A549 (cell line): ENCODE results near the gene GPC1. TPM values are rescaled to one million over a fixed set of nuclear protein-coding genes. Genes with fewer than 3 reads are reported as not detected.

ENCODE experiments used
- ATAC-seq, 2 experiments: fragments of 200-7000 bp in 1 of 2; fragments of >200 bp in 1 of 2; cut with Nextera tagmentation in 1 of 2; cut with Tn5 transposase in 1 of 2; 3 replicates each; pipeline versions ENCODE4 v1.8.0 to v1.9.1; 2018 to 2020; ENCODE audit warnings: mild to moderate bottlenecking in 1 of 2, moderate library complexity in 1 of 2
- CTCF ChIA-PET: fragments of 300-600 bp; sonication (Branson Sonifier 250); formaldehyde crosslinking; extraction: SDS; loops from one replicate; lab custom pipeline; 2021; ENCODE audit warnings: antibody characterized with exemption, inconsistent platforms; lab: Yijun Ruan, JAX
- POLR2A ChIA-PET: fragments of 350-600 bp; formaldehyde crosslinking; extraction: SDS; loops from one replicate; lab custom pipeline; 2021; ENCODE audit warnings: antibody characterized with exemption, inconsistent platforms; lab: Yijun Ruan, JAX
- DNase-seq, 2 experiments: peaks; one replicate each; pipeline versions ENCODE4 v3.0.0 to v3.0.0-alpha.2; 2011 to 2016; ENCODE audit warnings: low read depth in 1 of 2, low spot score in 1 of 2
- FAIRE-seq: peaks from 2 replicates; lab custom pipeline; 2011; peaks lifted over from hg19 to GRCh38; lab: Jason Lieb, UNC
- H3K27ac ChIP-seq, 2 experiments: fragments of >200 bp; sonication (Bioruptor Twin); formaldehyde crosslinking; 3 replicates each; pipeline ENCODE4 v1.5.1; 2016 to 2017
- H3K4me1 ChIP-seq: fragments of >200 bp; sonication (Bioruptor Twin); formaldehyde crosslinking; 3 replicates; pipeline ENCODE4 v1.6.1; 2016
- H3K4me2 ChIP-seq: fragments of >200 bp; sonication (Bioruptor Twin); formaldehyde crosslinking; 3 replicates; pipeline ENCODE4 v1.6.1; 2016
- H3K4me3 ChIP-seq: fragments of >200 bp; sonication (Bioruptor Twin); formaldehyde crosslinking; 3 replicates; pipeline ENCODE4 v1.5.1; 2016
- H3K9me3 ChIP-seq: fragments of >200 bp; sonication (Bioruptor Twin); formaldehyde crosslinking; 3 replicates; pipeline ENCODE4 v1.6.1; 2016
- CBX2 ChIP-seq: fragments of 200-600 bp; sonication (generic); IDR thresholded peaks from 2 replicates; pipeline ENCODE4 v1.6.1; 2016; ENCODE audit warnings: low read depth, mild to moderate bottlenecking, borderline replicate concordance
- CEBPB ChIP-seq, 2 experiments: fragments of >200 bp in 1 of 2; sonication (Bioruptor Twin) in 1 of 2; formaldehyde crosslinking in 1 of 2; IDR thresholded peaks; 2 replicates each; pipeline ENCODE4 v1.6.1; 2012 to 2016
- ESRRA ChIP-seq: fragments of 150-350 bp; IDR thresholded peaks from 2 replicates; pipeline ENCODE4 v1.6.1; 2014; ENCODE audit warnings: mild to moderate bottlenecking, low read length, borderline replicate concordance
- HDAC2 ChIP-seq: fragments of 200-600 bp; sonication (generic); IDR thresholded peaks from 2 replicates; pipeline ENCODE4 v1.6.1; 2016
- HMGXB4 ChIP-seq: fragments of 250-450 bp; sonication (Bioruptor Pico); IDR thresholded peaks from 2 replicates; pipeline ENCODE4 v1.5.0; 2021; ENCODE audit warnings: mild to moderate bottlenecking, moderate library complexity, borderline replicate concordance
- HOXB5 ChIP-seq: fragments of 250-450 bp; sonication (Bioruptor Pico); IDR thresholded peaks from 2 replicates; pipeline ENCODE4 v1.5.0; 2020; ENCODE audit warnings: mild to moderate bottlenecking, moderate library complexity
- JUN ChIP-seq, 2 experiments: fragments of >200 bp; sonication (Bioruptor Twin); formaldehyde crosslinking; IDR thresholded peaks; 2 replicates in 1 of 2; 3 replicates in 1 of 2; pipeline ENCODE4 v1.6.1; 2016 to 2017
- KDM5A ChIP-seq: fragments of 200-600 bp; sonication (generic); IDR thresholded peaks from 2 replicates; pipeline ENCODE4 v1.6.1; 2016; ENCODE audit warnings: antibody characterized with exemption, mild to moderate bottlenecking
- MAFK ChIP-seq: fragments of 450-650 bp; IDR thresholded peaks from 2 replicates; pipeline ENCODE4 v1.6.1; 2014; ENCODE audit not compliant: partially characterized antibody
- NFE2L2 ChIP-seq: fragments of 150-350 bp; conservative IDR thresholded peaks from 2 replicates; pipeline ENCODE4 v1.6.1; 2014; ENCODE audit warnings: low read length
- REST ChIP-seq: fragments of 200-600 bp; sonication (generic); IDR thresholded peaks from 2 replicates; pipeline ENCODE4 v1.6.1; 2016; ENCODE audit warnings: antibody characterized with exemption, mild to moderate bottlenecking, moderate library complexity
- RNF2 ChIP-seq: fragments of 200-600 bp; sonication (generic); IDR thresholded peaks from 2 replicates; pipeline ENCODE4 v1.6.1; 2016; ENCODE audit warnings: low read depth, mild to moderate bottlenecking, antibody characterized with exemption, moderate library complexity, borderline replicate concordance
- SREBF2 ChIP-seq: fragments of 450-650 bp; IDR thresholded peaks from 2 replicates; pipeline ENCODE4 v1.6.1; 2014; ENCODE audit warnings: mild to moderate bottlenecking, moderate library complexity
- ZSCAN20 ChIP-seq: fragments of 250-450 bp; sonication (Bioruptor Pico); IDR thresholded peaks from 2 replicates; pipeline ENCODE4 v1.8.0; 2022; ENCODE audit warnings: mild to moderate bottlenecking, moderate library complexity
- WGBS: methylation state at CpG from one replicate; pipeline ENCODE4 v1.1.6; 2017; ENCODE audit errors: missing lambda C conversion rate; 5-methylcytosine and 5-hydroxymethylcytosine counted together
- polyA plus RNA-seq, 4 experiments: library from polyadenylated mRNA; depleted of rRNA in 3 of 4; stranded (reverse); fragments of >200 nt; fragmentation: RNase III in 1 of 4; extraction: RNeasy Plus Mini Kit Qiagen cat#74134 plus additional on column Dnase treatment in 1 of 4; gene quantifications; 2 replicates in 3 of 4; 3 replicates in 1 of 4; pipeline ENCODE4 v1.2.3, GENCODE V29; 2011 to 2017
- TF ChIP-seq, protein P1 (sequence below): fragments of >200 bp; sonication (Bioruptor Twin); formaldehyde crosslinking; IDR thresholded peaks from 2 replicates; pipeline ENCODE4 v1.6.1; 2016
- TF ChIP-seq, protein P2 (sequence below): IDR thresholded peaks from 2 replicates; pipeline ENCODE4 v1.6.1; 2012

GPC1 gene
- polyA plus RNA-seq, 2 of the 4 experiments (the other 2 are of a cell fraction), result 19.8 to 97.7 TPM

GRCh38 chr2:240458044-240458899 is 22.8 kb downstream of the GPC1 start (continued):
- TF ChIP-seq JUN (IDR thresholded peaks at IDR 0.05), result no peak

GRCh38 chr2:240458900-240459391 is 23.5 kb downstream of the GPC1 start:
- Histone ChIP-seq H3K27ac (no peak overlapping the region), H3K9me3 (no peaks in the 10 kb centered on the region), H3K4me2 (no peak overlapping the region), H3K4me1 (peaks cover 38% of the 10 kb centered on the region), H3K4me3 (no peak overlapping the region)
- ATAC-seq (no peak), FAIRE-seq (no peak), DNase-seq (no peak)
- POLR2A ChIA-PET, result interaction anchor here (0.8 kb wide), 1 partner anchor 10 kb away, joined by 3 read pairs; no protein-coding TSS in a partner anchor
- 100% methylated on average over 1 of the region's 18 CpGs for WGBS
- CTCF ChIA-PET, result interaction anchor here (1.2 kb wide), 1 partner anchor 8 kb away, joined by 3 read pairs; no protein-coding TSS in a partner anchor
- TF ChIP-seq KDM5A, result no peak
- no peak for TF ChIP-seq NFE2L2
- no peak for TF ChIP-seq HDAC2
- TF ChIP-seq CEBPB (IDR thresholded peaks at IDR 0.05), result no peak

GRCh38 chr2:240459401-240460252 is 24.2 kb downstream of the GPC1 start:
- peaks cover 31% of the 10 kb centered on the region for H3K4me1 ChIP-seq

GRCh38 chr2:240460253-240460711 is 24.8 kb downstream of the GPC1 start:
- TF ChIP-seq MAFK (no peak), RNF2 (no peak)
- TF ChIP-seq, protein P1, sequence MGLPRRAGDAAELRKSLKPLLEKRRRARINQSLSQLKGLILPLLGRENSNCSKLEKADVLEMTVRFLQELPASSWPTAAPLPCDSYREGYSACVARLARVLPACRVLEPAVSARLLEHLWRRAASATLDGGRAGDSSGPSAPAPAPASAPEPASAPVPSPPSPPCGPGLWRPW, result no peak
- FAIRE-seq, result no peak
- CTCF ChIA-PET, result interaction anchor here (0.6 to 1.7 kb wide), 3 partner anchors 117 to 717 kb away, joined by 3 to 4 read pairs (median 3); no protein-coding TSS in a partner anchor
- Histone ChIP-seq H3K27ac (no peak overlapping the region), H3K4me3 (no peak overlapping the region), H3K9me3 (no peaks in the 10 kb centered on the region), H3K4me2 (no peak overlapping the region), H3K4me1 (peaks cover 24% of the 10 kb centered on the region)
- no peak for ATAC-seq
- no peak for DNase-seq
- WGBS, result 97% methylated on average over 10 of the region's 16 CpGs
- POLR2A ChIA-PET, result no interaction called here

More at GRCh38 chr2:240459401-240460252, 24.2 kb downstream of the GPC1 start:
- Histone ChIP-seq H3K4me2 (no peak overlapping the region), H3K4me3 (no peak overlapping the region), H3K27ac (no peak overlapping the region), H3K9me3 (no peaks in the 10 kb centered on the region)
- FAIRE-seq, result no peak
- no peak for DNase-seq
- ChIA-PET CTCF (interaction anchor here (0.6 to 1.2 kb wide), 3 partner anchors 9 to 717 kb away, joined by 3 read pairs; no protein-coding TSS in a partner anchor), POLR2A (interaction anchor here (0.8 kb wide), 1 partner anchor 9 kb away, joined by 3 read pairs; no protein-coding TSS in a partner anchor)
- WGBS, result 80% methylated on average over 19 of the region's 23 CpGs
- peak in 1 of 2 experiments; percentile 9; a peak in 2 of 6 replicates for ATAC-seq
- no peak for TF ChIP-seq ESRRA
- TF ChIP-seq, protein P2, sequence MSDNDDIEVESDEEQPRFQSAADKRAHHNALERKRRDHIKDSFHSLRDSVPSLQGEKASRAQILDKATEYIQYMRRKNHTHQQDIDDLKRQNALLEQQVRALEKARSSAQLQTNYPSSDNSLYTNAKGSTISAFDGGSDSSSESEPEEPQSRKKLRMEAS, result no peak
- no peak for TF ChIP-seq ZSCAN20

- Histone ChIP-seq H3K4me3 (no peak overlapping the region), H3K4me2 (no peak overlapping the region), H3K27ac (no peak overlapping the region), H3K4me1 (peaks cover 19% of the 10 kb centered on the region), H3K9me3 (no peaks in the 10 kb centered on the region)
- DNase-seq, result no peak
- peak in 1 of 2 experiments; percentile 18; a peak in 3 of 6 replicates for ATAC-seq
- no peak for FAIRE-seq
- POLR2A ChIA-PET, result no interaction called here
- CTCF ChIA-PET, result interaction anchor here (1.2 to 1.7 kb wide), 2 partner anchors 117 to 228 kb away, joined by 3 to 4 read pairs; no protein-coding TSS in a partner anchor
- WGBS, result 94% methylated on average over 5 of the region's 16 CpGs
- TF ChIP-seq SREBF2 (no peak), REST (no peak), HMGXB4 (no peak), CBX2 (no peak), HOXB5 (CRISPR knock-in tag) (no peak), KDM5A (no peak)
- TF ChIP-seq, protein P2, result no peak
Observed at GRCh38 chr2:240460781-240461431, 25.4 kb downstream of the GPC1 start.
